Vagina (tissue), 2 donors: Measurements from ENCODE around the gene CACTIN. TPM values are rescaled to one million over a fixed set of nuclear protein-coding genes. Genes with fewer than 3 reads are reported as not detected.

ENCODE experiments used
- DNase-seq, 2 donors: peaks; one replicate each; pipeline ENCODE4 v3.0.0-alpha.2; 2017; ENCODE audit errors: extremely low spot score in 2 of 2
- H3K27ac ChIP-seq: fragments of 200-600 bp; sonication (generic); one replicate; pipeline ENCODE4 v1.5.1; 2019
- H3K27me3 ChIP-seq: fragments of 200-600 bp; sonication (generic); one replicate; pipeline ENCODE4 v1.5.1; 2019
- H3K36me3 ChIP-seq, 2 donors: fragments of 200-600 bp; sonication (generic); one replicate each; pipeline ENCODE4 v1.5.1; 2017 to 2019
- H3K4me1 ChIP-seq: fragments of 200-600 bp; sonication (generic); one replicate; pipeline ENCODE4 v1.5.1; 2019
- H3K4me3 ChIP-seq, 2 donors: fragments of 200-600 bp; sonication (generic); 1 replicate in 1 of 2; 2 replicates in 1 of 2; pipeline ENCODE4 v1.5.1; 2016 to 2019
- H3K9me3 ChIP-seq: fragments of 200-600 bp; sonication (generic); one replicate; pipeline ENCODE4 v1.5.1; 2019
- POLR2A ChIP-seq, 2 donors: fragments of 450-650 bp; IDR thresholded peaks; one replicate each; pipeline ENCODE4 v1.6.1; 2017; ENCODE audit warnings: antibody characterized with exemption in 2 of 2, mild to moderate bottlenecking in 2 of 2, moderate library complexity in 2 of 2
- POLR2AphosphoS5 ChIP-seq, 2 donors: sonication (generic); formaldehyde crosslinking; IDR thresholded peaks; one replicate each; pipeline ENCODE4 v1.9.0; 2017; ENCODE audit warnings: antibody characterized with exemption in 2 of 2, mild to moderate bottlenecking in 2 of 2, low read depth in 1 of 2; ENCODE audit not compliant: insufficient read depth in 1 of 2
- intact Hi-C: fragments of 100-400 bp; cut with DNase I; formaldehyde crosslinking; loops from one replicate; pipeline ENCODE4 v1.15.1; 2023
- total RNA-seq: library from RNA; depleted of rRNA; stranded (reverse); fragments of >200 nt; gene quantifications from one replicate; pipeline ENCODE4 v1.2.3, GENCODE V29; 2016
- TF ChIP-seq, protein P1 (sequence below), 3 experiments: fragments of 450-650 bp in 2 of 3; fragments of 200-600 bp in 1 of 3; sonication (generic) in 1 of 3; IDR thresholded peaks; one replicate each; pipeline ENCODE4 v1.5.1; 2017 to 2019; ENCODE audit warnings: antibody characterized with exemption in 3 of 3, mild to moderate bottlenecking in 2 of 3, moderate library complexity in 2 of 3

CACTIN gene
- total RNA-seq, 1 donor from 2014 or later: 36.3 TPM

DNA sequence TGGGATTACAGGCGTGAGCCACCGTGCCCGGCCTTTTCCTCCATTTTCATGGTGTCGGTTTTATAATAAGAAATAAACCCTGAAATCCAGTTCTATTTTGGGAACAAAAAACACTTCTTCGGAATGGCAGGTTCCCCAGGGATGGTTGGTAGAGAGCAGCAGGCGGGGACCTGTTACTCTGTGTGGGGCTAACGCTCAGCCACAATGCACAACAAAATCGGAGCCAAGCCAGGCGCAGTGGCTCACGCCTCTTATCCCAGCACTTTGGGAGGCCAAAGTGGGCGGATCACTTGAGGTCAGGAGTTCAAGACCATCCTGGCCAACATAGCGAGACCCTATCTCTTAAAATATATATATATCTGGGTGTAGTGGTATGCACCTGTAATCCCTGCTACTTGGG lies 25.6 kb downstream of the CACTIN start:
- Histone ChIP-seq H3K27ac (no peak overlapping the region), H3K36me3 (no peaks in the 10 kb centered on the region), H3K9me3 (no peaks in the 10 kb centered on the region), H3K27me3 (no peaks in the 10 kb centered on the region), H3K4me3 (no peak overlapping the region), H3K4me1 (peaks cover 25% of the 10 kb centered on the region)
- TF ChIP-seq, protein P1, sequence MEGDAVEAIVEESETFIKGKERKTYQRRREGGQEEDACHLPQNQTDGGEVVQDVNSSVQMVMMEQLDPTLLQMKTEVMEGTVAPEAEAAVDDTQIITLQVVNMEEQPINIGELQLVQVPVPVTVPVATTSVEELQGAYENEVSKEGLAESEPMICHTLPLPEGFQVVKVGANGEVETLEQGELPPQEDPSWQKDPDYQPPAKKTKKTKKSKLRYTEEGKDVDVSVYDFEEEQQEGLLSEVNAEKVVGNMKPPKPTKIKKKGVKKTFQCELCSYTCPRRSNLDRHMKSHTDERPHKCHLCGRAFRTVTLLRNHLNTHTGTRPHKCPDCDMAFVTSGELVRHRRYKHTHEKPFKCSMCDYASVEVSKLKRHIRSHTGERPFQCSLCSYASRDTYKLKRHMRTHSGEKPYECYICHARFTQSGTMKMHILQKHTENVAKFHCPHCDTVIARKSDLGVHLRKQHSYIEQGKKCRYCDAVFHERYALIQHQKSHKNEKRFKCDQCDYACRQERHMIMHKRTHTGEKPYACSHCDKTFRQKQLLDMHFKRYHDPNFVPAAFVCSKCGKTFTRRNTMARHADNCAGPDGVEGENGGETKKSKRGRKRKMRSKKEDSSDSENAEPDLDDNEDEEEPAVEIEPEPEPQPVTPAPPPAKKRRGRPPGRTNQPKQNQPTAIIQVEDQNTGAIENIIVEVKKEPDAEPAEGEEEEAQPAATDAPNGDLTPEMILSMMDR (IDR thresholded peaks at IDR 0.05): no peak
- TF ChIP-seq POLR2AphosphoS5 (IDR thresholded peaks at IDR 0.05; ENCODE audit: insufficient read depth in 1 of 2, low read depth in 1 of 2): no peak
- TF ChIP-seq POLR2A (IDR thresholded peaks at IDR 0.05): no peak
- intact Hi-C loops: no loop called here
- DNase-seq: no peak

- Histone ChIP-seq H3K27ac (no peak overlapping the region), H3K4me3 (no peak overlapping the region), H3K36me3 (no peaks in the 10 kb centered on the region), H3K27me3 (no peaks in the 10 kb centered on the region), H3K4me1 (peaks cover 15% of the 10 kb centered on the region), H3K9me3 (no peaks in the 10 kb centered on the region)
- no peak for DNase-seq
- no peak for TF ChIP-seq POLR2AphosphoS5 (IDR thresholded peaks at IDR 0.05; ENCODE audit: insufficient read depth in 1 of 2, low read depth in 1 of 2)
- no peak for TF ChIP-seq POLR2A (IDR thresholded peaks at IDR 0.05)
- TF ChIP-seq, protein P1 (IDR thresholded peaks at IDR 0.05): no peak
- intact Hi-C loops: no loop called here
Measured at GRCh38 chr19:3599776-3600187, 26.8 kb downstream of the CACTIN start.

DNA sequence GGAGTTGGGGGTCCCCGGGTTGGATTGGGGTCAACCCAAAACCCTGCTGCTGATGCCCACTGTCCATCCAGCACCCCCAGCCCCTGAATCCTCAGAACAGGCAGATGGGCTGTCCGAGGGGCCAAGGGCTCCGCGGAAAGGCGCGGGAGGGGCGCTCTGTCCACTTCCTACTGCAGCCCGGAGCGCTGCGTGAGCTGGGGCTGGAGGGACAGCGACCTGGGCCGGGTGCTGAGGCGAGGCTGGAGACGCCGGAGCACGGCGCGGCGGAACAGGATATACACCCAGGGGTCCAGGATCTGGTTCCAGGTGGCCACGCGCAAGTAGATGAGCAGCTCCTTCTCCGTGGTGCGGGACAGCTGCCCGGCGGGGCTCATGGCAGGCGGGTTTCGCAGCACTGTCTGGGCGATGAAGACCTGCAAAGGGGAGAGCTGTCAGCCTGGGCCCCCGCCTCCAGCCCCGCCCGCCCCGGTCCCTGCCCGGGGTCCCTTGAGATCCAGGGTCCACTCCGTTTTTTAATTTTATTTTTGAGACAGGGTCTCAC lies 31.0 kb downstream of the CACTIN start:
- Histone ChIP-seq H3K4me1 (no peaks in the 10 kb centered on the region), H3K9me3 (no peaks in the 10 kb centered on the region), H3K36me3 (no peaks in the 10 kb centered on the region), H3K27me3 (no peaks in the 10 kb centered on the region), H3K27ac (no peak overlapping the region), H3K4me3 (no peak overlapping the region)
- intact Hi-C loops: no loop called here
- no peak for DNase-seq
- TF ChIP-seq POLR2AphosphoS5 (IDR thresholded peaks at IDR 0.05; ENCODE audit: insufficient read depth in 1 of 2, low read depth in 1 of 2): no peak
- TF ChIP-seq, protein P1 (IDR thresholded peaks at IDR 0.05): no peak
- TF ChIP-seq POLR2A (IDR thresholded peaks at IDR 0.05): no peak

DNA sequence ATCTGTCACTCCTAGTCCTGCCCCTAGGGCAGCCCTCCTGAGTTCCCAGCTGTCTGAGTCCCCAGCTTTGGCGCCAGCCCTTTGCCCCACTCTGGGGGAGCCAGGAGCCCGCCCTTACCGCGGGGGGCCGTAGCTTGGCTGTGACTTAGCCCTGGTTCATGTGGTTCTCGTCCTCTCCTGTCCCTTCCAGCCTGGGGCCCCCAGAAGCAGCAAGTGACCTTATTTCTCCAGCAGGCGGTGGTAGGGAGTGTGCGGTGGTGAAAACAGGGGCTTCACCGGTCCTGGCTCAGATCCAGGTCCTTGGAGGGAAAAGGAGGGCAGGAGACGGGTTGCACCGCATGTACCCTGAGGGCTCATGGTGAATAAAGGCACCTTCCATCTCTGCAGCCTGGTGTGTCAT lies 33.4 kb downstream of the CACTIN start:
- Histone ChIP-seq H3K36me3 (no peaks in the 10 kb centered on the region), H3K9me3 (no peaks in the 10 kb centered on the region), H3K4me3 (no peak overlapping the region), H3K27me3 (no peaks in the 10 kb centered on the region), H3K4me1 (no peaks in the 10 kb centered on the region), H3K27ac (no peak overlapping the region)
- no peak for DNase-seq
- intact Hi-C loops: no loop called here
- TF ChIP-seq POLR2AphosphoS5 (IDR thresholded peaks at IDR 0.05; ENCODE audit: insufficient read depth in 1 of 2, low read depth in 1 of 2): no peak
- TF ChIP-seq, protein P1 (IDR thresholded peaks at IDR 0.05): no peak
- no peak for TF ChIP-seq POLR2A (IDR thresholded peaks at IDR 0.05)

- no peaks in the 10 kb centered on the region for H3K4me1 ChIP-seq
- H3K9me3 ChIP-seq: no peaks in the 10 kb centered on the region
- no peaks in the 10 kb centered on the region for H3K36me3 ChIP-seq
- H3K27ac ChIP-seq: no peak overlapping the region
- no peaks in the 10 kb centered on the region for H3K27me3 ChIP-seq
- H3K4me3 ChIP-seq: no peak overlapping the region
- TF ChIP-seq POLR2AphosphoS5 (IDR thresholded peaks at IDR 0.05; ENCODE audit: insufficient read depth in 1 of 2, low read depth in 1 of 2) (no peak), POLR2A (IDR thresholded peaks at IDR 0.05) (no peak)
- TF ChIP-seq, protein P1 (IDR thresholded peaks at IDR 0.05): no peak
- DNase-seq: no peak
- intact Hi-C loops: no loop called here
Measured at GRCh38 chr19:3591876-3592613, 34.5 kb downstream of the CACTIN start.
